CD14-positive monocyte (primary cell): ENCODE measurements around the gene TMEM179. TPM values are rescaled to one million over a fixed set of nuclear protein-coding genes. Genes with fewer than 3 reads are reported as not detected.
A peak's percentile ranks its signal among the peaks of the same experiment; 100 is the strongest.

Experiments
- DNase-seq, 3 donors: peaks; one replicate each; pipeline ENCODE4 v3.0.0-alpha.2; 2011 to 2022
- H2AFZ ChIP-seq: 2 replicates; pipeline ENCODE4 v1.6.0; 2012; ENCODE audit warnings: mild to moderate bottlenecking, low read depth, low read length, inconsistent platforms; ENCODE audit not compliant: insufficient read depth, poor library complexity, severe bottlenecking
- H3K27ac ChIP-seq, 2 donors: 1 replicate in 1 of 2; 2 replicates in 1 of 2; pipeline ENCODE4 v1.5.1; 2012 to 2013; ENCODE audit warnings: low read length in 2 of 2, control low read depth in 1 of 2, inconsistent platforms in 1 of 2, low read depth in 1 of 2, mild to moderate bottlenecking in 1 of 2
- H3K27me3 ChIP-seq, 2 donors: one replicate each; pipeline versions ENCODE4 v1.6.0 to v1.6.1; 2011 to 2013; ENCODE audit warnings: low read length in 2 of 2; ENCODE audit not compliant: control insufficient read depth in 2 of 2, insufficient read depth in 2 of 2
- H3K36me3 ChIP-seq, 2 donors: replicated peaks in 1 of 2; 1 replicate in 1 of 2; 2 replicates in 1 of 2; pipeline versions ENCODE4 v1.5.1 to v1.6.1; 2012 to 2013; ENCODE audit warnings: low read length in 2 of 2, control low read depth in 1 of 2, inconsistent platforms in 1 of 2, mild to moderate bottlenecking in 1 of 2; ENCODE audit not compliant: insufficient read depth in 2 of 2, control insufficient read depth in 1 of 2
- H3K4me1 ChIP-seq, 2 donors: 1 replicate in 1 of 2; 2 replicates in 1 of 2; pipeline versions ENCODE4 v1.5.1 to v1.6.1; 2012 to 2013; ENCODE audit warnings: low read length in 2 of 2, control low read depth in 1 of 2, inconsistent platforms in 1 of 2, mild to moderate bottlenecking in 1 of 2, moderate library complexity in 1 of 2; ENCODE audit not compliant: insufficient read depth in 2 of 2, control insufficient read depth in 1 of 2
- H3K4me2 ChIP-seq: replicated peaks from 2 replicates; pipeline ENCODE3; 2012; ENCODE audit warnings: low read length, moderate library complexity, mild to moderate bottlenecking; ENCODE audit not compliant: poor library complexity, severe bottlenecking; ENCODE audit errors: extremely low read depth
- H3K4me3 ChIP-seq, 3 experiments: fragments of 200-600 bp in 1 of 3; sonication (generic) in 1 of 3; replicated peaks in 1 of 3; 1 replicate in 2 of 3; 2 replicates in 1 of 3; pipeline ENCODE4 v1.5.1; 2011 to 2013; ENCODE audit warnings: low read length in 3 of 3, mild to moderate bottlenecking in 3 of 3, control low read depth in 2 of 3, low read depth in 2 of 3, inconsistent platforms in 1 of 3, moderate library complexity in 1 of 3
- H3K79me2 ChIP-seq: 2 replicates; pipeline ENCODE4 v1.6.0; 2012; ENCODE audit warnings: mild to moderate bottlenecking, control low read depth, inconsistent platforms, low read length, moderate library complexity; ENCODE audit not compliant: insufficient read depth
- H3K9ac ChIP-seq: 2 replicates; pipeline ENCODE4 v1.6.0; 2017; ENCODE audit warnings: low read length, mild to moderate bottlenecking; ENCODE audit not compliant: insufficient read depth, poor library complexity, severe bottlenecking
- H3K9me3 ChIP-seq, 2 donors: replicated peaks in 1 of 2; 1 replicate in 1 of 2; 2 replicates in 1 of 2; pipeline versions ENCODE4 v1.5.1 to v1.6.1; 2012 to 2013; ENCODE audit warnings: low read length in 2 of 2, control low read depth in 1 of 2; ENCODE audit not compliant: control insufficient read depth in 1 of 2, insufficient read depth in 1 of 2
- H4K20me1 ChIP-seq: 2 replicates; pipeline ENCODE4 v1.6.0; 2012; ENCODE audit warnings: mild to moderate bottlenecking, low read length, control low read depth, moderate library complexity; ENCODE audit not compliant: insufficient read depth
- H3K27ac Mint-ChIP-seq, 7 donors: one replicate each; pipeline ENCODE4 v1.8.0; 2020; ENCODE audit warnings: mild to moderate bottlenecking in 7 of 7, mixed read lengths in 7 of 7, moderate library complexity in 6 of 7, inconsistent platforms in 2 of 7
- H3K27me3 Mint-ChIP-seq, 3 donors: one replicate each; pipeline ENCODE4 v1.8.0; 2021 to 2022; ENCODE audit warnings: low read depth in 3 of 3, mild to moderate bottlenecking in 3 of 3, mixed read lengths in 3 of 3, moderate library complexity in 3 of 3, inconsistent platforms in 1 of 3
- H3K36me3 Mint-ChIP-seq, 2 donors: one replicate each; pipeline ENCODE4 v1.8.0; 2020; ENCODE audit warnings: mixed read lengths in 2 of 2, inconsistent platforms in 1 of 2, mild to moderate bottlenecking in 1 of 2
- H3K4me1 Mint-ChIP-seq: one replicate; pipeline ENCODE4 v1.8.0; 2020; ENCODE audit warnings: mild to moderate bottlenecking, mixed read lengths
- H3K4me3 Mint-ChIP-seq, 2 donors: one replicate each; pipeline ENCODE4 v1.8.0; 2020; ENCODE audit warnings: mild to moderate bottlenecking in 2 of 2, mixed read lengths in 2 of 2, moderate library complexity in 1 of 2
- H3K9me3 Mint-ChIP-seq, 7 donors: one replicate each; pipeline ENCODE4 v1.8.0; 2020 to 2022; ENCODE audit warnings: mixed read lengths in 7 of 7, mild to moderate bottlenecking in 6 of 7, moderate library complexity in 6 of 7, inconsistent platforms in 2 of 7
- CTCF ChIP-seq: fragments of 200-600 bp; IDR thresholded peaks from one replicate; pipeline ENCODE4 v1.8.0; 2022; ENCODE audit warnings: antibody characterized with exemption, mild to moderate bottlenecking
- WGBS: methylation state at CpG from one replicate; pipeline ENCODE4 v1.1.5; 2013; ENCODE audit warnings: missing lambda C conversion rate; ENCODE audit not compliant: insufficient coverage; 5-methylcytosine and 5-hydroxymethylcytosine counted together
- intact Hi-C, 2 donors: fragments of 100-400 bp; cut with micrococcal nuclease; formaldehyde crosslinking; loops; one replicate each; pipeline versions ENCODE4 v1.15.0 to v1.15.1; 2023
- polyA plus RNA-seq, 3 donors: library from polyadenylated mRNA; depleted of rRNA in 1 of 3; unstranded in 2 of 3; stranded (reverse) in 1 of 3; fragments of 300-500 nt in 2 of 3; fragments of >200 nt in 1 of 3; fragmentation: Illumina TruSeq in 2 of 3; gene quantifications; 1 replicate in 2 of 3; 2 replicates in 1 of 3; pipeline ENCODE4 v1.2.3, GENCODE V29; 2012 to 2021

The TMEM179 gene
- polyA plus RNA-seq, 3 donors: not detected

- intact Hi-C loops: no loop called here
- Histone ChIP-seq H3K27ac (no peak overlapping the region), H3K79me2 (no peaks in the 10 kb centered on the region), H3K4me2 (no peak overlapping the region), H3K9ac (no peak overlapping the region), H2AFZ (no peak overlapping the region), H3K9me3 (no peaks in the 10 kb centered on the region), H3K4me3 (no peak overlapping the region), H3K27me3 (peaks cover 0 to 28% of the 10 kb centered on the region in 2 donors), H4K20me1 (no peaks in the 10 kb centered on the region), H3K36me3 (no peaks in the 10 kb centered on the region), H3K4me1 (no peaks in the 10 kb centered on the region)
- WGBS: 100% methylated on average over 1 of the region's 7 CpGs
- no peak overlapping the region for H3K27ac Mint-ChIP-seq
- no peak for TF ChIP-seq CTCF
- H3K27me3 Mint-ChIP-seq: peaks cover 33 to 45% (median 44%) of the 10 kb centered on the region in 3 donors
- DNase-seq: no peak
- H3K36me3 Mint-ChIP-seq: no peaks in the 10 kb centered on the region
- H3K4me3 Mint-ChIP-seq: no peak overlapping the region
- H3K9me3 Mint-ChIP-seq: peaks cover 0 to 11% (median 2%) of the 10 kb centered on the region in 7 donors
- peaks cover 2% of the 10 kb centered on the region for H3K4me1 Mint-ChIP-seq
Observed at GRCh38 chr14:104602933-104603325, 1.6 kb downstream of the TMEM179 start.

DNA sequence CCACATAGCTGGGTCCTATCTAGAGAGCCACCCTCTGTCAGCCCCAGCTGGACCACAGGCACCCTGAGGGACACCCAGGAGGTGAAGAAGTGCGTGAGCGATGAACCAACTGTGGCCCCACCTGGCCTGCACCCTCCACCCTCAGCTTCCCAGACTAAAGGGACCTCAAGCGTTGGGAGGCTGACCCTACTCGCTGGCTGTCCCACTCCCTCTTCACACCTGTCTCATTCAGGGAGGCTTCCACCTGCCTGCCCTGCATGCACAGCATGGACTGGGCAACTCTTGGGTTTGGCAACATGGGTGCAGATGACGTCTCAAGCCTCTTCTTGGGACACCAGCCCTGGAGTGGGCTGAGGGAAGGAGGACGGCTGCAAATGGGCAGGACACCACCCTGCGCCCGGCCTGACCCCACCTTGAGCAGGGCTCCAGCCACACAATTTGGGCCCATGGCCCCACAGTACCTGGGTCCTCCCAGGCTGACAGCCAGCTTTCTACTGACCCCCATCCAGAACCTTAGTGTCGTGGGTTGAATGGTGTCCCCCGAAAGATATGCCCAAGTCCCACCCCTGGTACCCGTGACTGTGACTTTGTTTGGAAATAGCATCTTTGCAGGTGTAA lies 2.1 kb downstream of the TMEM179 start:
- intact Hi-C loops: no loop called here
- no peak for TF ChIP-seq CTCF
- Histone ChIP-seq H4K20me1 (no peaks in the 10 kb centered on the region), H3K27ac (no peak overlapping the region), H3K79me2 (no peaks in the 10 kb centered on the region), H3K4me3 (no peak overlapping the region), H3K9me3 (no peaks in the 10 kb centered on the region), H3K27me3 (peaks cover 0 to 28% of the 10 kb centered on the region in 2 donors), H3K9ac (no peak overlapping the region), H2AFZ (no peak overlapping the region), H3K36me3 (no peaks in the 10 kb centered on the region), H3K4me1 (no peaks in the 10 kb centered on the region), H3K4me2 (no peak overlapping the region)
- 94% methylated on average over 9 of the region's 11 CpGs for WGBS
- Mint-ChIP-seq H3K36me3 (no peaks in the 10 kb centered on the region), H3K27me3 (peaks cover 30 to 45% (median 41%) of the 10 kb centered on the region in 3 donors), H3K27ac (peak overlapping the region in 1 of 7 donors; percentile 27), H3K9me3 (peaks cover 0 to 11% (median 2%) of the 10 kb centered on the region in 7 donors), H3K4me3 (no peak overlapping the region), H3K4me1 (peaks cover 2% of the 10 kb centered on the region)
- DNase-seq: no peak
